Measurements from ENCODE around the gene ANKDD1B. TPM values are rescaled to one million over a fixed set of nuclear protein-coding genes. Genes with fewer than 3 reads are reported as not detected.

ANKDD1B gene
- total RNA-seq, 1 experiment from 2014 or later = 0.10 TPM

- TF ChIP-seq CTCF (IDR thresholded peaks at IDR 0.05) (no peak), TCF7L2 (IDR thresholded peaks at IDR 0.05; ENCODE audit: low read depth, low read length) (no peak), POLR2AphosphoS5 (IDR thresholded peaks at IDR 0.05; ENCODE audit: low read depth, low read length) (no peak), SIN3A (IDR thresholded peaks at IDR 0.05; ENCODE audit: borderline replicate concordance, insufficient read depth, low read depth, low read length) (no peak), REST (IDR thresholded peaks at IDR 0.05; ENCODE audit: insufficient read depth in 1 of 2, low read depth in 2 of 2, low read length in 1 of 2) (no peak)
- ATAC-seq = no peak
- Histone ChIP-seq H3K4me3 (ENCODE audit: low read depth in 2 of 2, low read length in 2 of 2) (no peak overlapping the region), H3K4me1 (ENCODE audit: control insufficient read depth, insufficient read depth, low read length) (no peaks in the 10 kb centered on the region; the same call in 1 of the 2 replicates), H3K27ac (ENCODE audit: low read length) (no peak overlapping the region), H3K27me3 (ENCODE audit: control insufficient read depth, insufficient read depth, low read length) (no peaks in the 10 kb centered on the region), H3K9me3 (ENCODE audit: control insufficient read depth, insufficient read depth, low read depth, low read length) (no peaks in the 10 kb centered on the region), H3K36me3 (ENCODE audit: control insufficient read depth, insufficient read depth, low read length) (peaks cover 20% of the 10 kb centered on the region)
- intact Hi-C loops (cut with micrococcal nuclease; ENCODE audit: unreplicated experiment) (no loop called here), in situ Hi-C loops (cut with HindIII; ENCODE audit: low pct_unique_long_range_greater_than_20kb, low sequenced_read_pairs) (no loop called here)
- DNase-seq (ENCODE audit: low read depth, low spot score) = no peak
- POLR2A ChIA-PET = no interaction called here
- no TSS peak for BruUV-seq (replicated peaks)
- CTCF ChIA-PET = no interaction called here
Measured at GRCh38 chr5:75706016-75706415, 94.8 kb downstream of the ANKDD1B start.

- ChIA-PET POLR2A (no interaction called here), CTCF (no interaction called here)
- Histone ChIP-seq H3K36me3 (ENCODE audit: control insufficient read depth, insufficient read depth, low read length) (peaks cover 23% of the 10 kb centered on the region), H3K27me3 (ENCODE audit: control insufficient read depth, insufficient read depth, low read length) (no peaks in the 10 kb centered on the region), H3K4me3 (ENCODE audit: low read depth in 2 of 2, low read length in 2 of 2) (no peak overlapping the region), H3K27ac (ENCODE audit: low read length) (no peak overlapping the region), H3K4me1 (ENCODE audit: control insufficient read depth, insufficient read depth, low read length) (no peaks in the 10 kb centered on the region; the same call in 1 of the 2 replicates), H3K9me3 (ENCODE audit: control insufficient read depth, insufficient read depth, low read depth, low read length) (no peaks in the 10 kb centered on the region)
- ATAC-seq = no peak
- intact Hi-C loops (cut with micrococcal nuclease; ENCODE audit: unreplicated experiment) = no loop called here
- BruUV-seq (replicated peaks) = no TSS peak
- TF ChIP-seq REST (IDR thresholded peaks at IDR 0.05; ENCODE audit: insufficient read depth in 1 of 2, low read depth in 2 of 2, low read length in 1 of 2) (no peak), SIN3A (IDR thresholded peaks at IDR 0.05; ENCODE audit: borderline replicate concordance, insufficient read depth, low read depth, low read length) (no peak), CTCF (IDR thresholded peaks at IDR 0.05) (no peak), TCF7L2 (IDR thresholded peaks at IDR 0.05; ENCODE audit: low read depth, low read length) (no peak), POLR2AphosphoS5 (IDR thresholded peaks at IDR 0.05; ENCODE audit: low read depth, low read length) (no peak)
- in situ Hi-C loops (cut with HindIII; ENCODE audit: low pct_unique_long_range_greater_than_20kb, low sequenced_read_pairs) = no loop called here
- no peak for DNase-seq (ENCODE audit: low read depth, low spot score)
Measured at GRCh38 chr5:75706775-75707174, 95.5 kb downstream of the ANKDD1B start.

Data from Panc1 (cell line).